ENCODE measurements around the gene MS4A18. TPM values are rescaled to one million over a fixed set of nuclear protein-coding genes. Genes with fewer than 3 reads are reported as not detected.

Gene MS4A18
- total and polyA plus RNA-seq, 10 of the 15 experiments (the other 5 are each of a cell fraction or from before 2014, with no cell fraction given): not detected

GRCh38 chr11:60771879-60772525, 47.5 kb downstream of the MS4A18 start (continued):
- no peak for TF ChIP-seq RUNX3 (IDR thresholded peaks at IDR 0.05; ENCODE audit: low read length)
- TF ChIP-seq YY1 (IDR thresholded peaks at IDR 0.05; ENCODE audit: low read depth, low read length): peak; percentile 69; the same call in 1 of the 2 replicates
- no peak for TF ChIP-seq RFX5 (IDR thresholded peaks at IDR 0.05; ENCODE audit: low read depth, low read length)
- TF ChIP-seq NRF1 (conservative IDR thresholded peaks at IDR 0.05; ENCODE audit: low read depth, low read length): no peak
- TF ChIP-seq SPI1 (IDR thresholded peaks at IDR 0.05; ENCODE audit: borderline replicate concordance, insufficient read depth, low read depth, low read length): peak; percentile 23; the same call in 1 of the 2 replicates
- TF ChIP-seq SRF (IDR thresholded peaks at IDR 0.05; ENCODE audit: low read depth in 2 of 2, low read length in 2 of 2): no peak
- TF ChIP-seq ZNF384 (IDR thresholded peaks at IDR 0.05; ENCODE audit: borderline replicate concordance, low read depth, low read length): no peak
- no peak for TF ChIP-seq NFYA (IDR thresholded peaks at IDR 0.05; ENCODE audit: borderline replicate concordance, low read depth, low read length)
- TF ChIP-seq ATF7 (IDR thresholded peaks at IDR 0.05; ENCODE audit: low read depth): no peak
- TF ChIP-seq BMI1 (IDR thresholded peaks at IDR 0.05; ENCODE audit: borderline replicate concordance): no peak
- no peak for TF ChIP-seq BRCA1 (IDR thresholded peaks at IDR 0.05; ENCODE audit: low read depth, low read length)
- no peak for TF ChIP-seq RCOR1 (conservative IDR thresholded peaks at IDR 0.05; ENCODE audit: low read depth, low read length)
- TF ChIP-seq CUX1 (IDR thresholded peaks at IDR 0.05; ENCODE audit: insufficient replicate concordance, low read depth, low read length): no peak
- no peak for TF ChIP-seq ZNF217 (IDR thresholded peaks at IDR 0.05)
- no peak for TF ChIP-seq RBBP5 (conservative IDR thresholded peaks at IDR 0.05)
- 0 out of 2 replicates have a peak, but pooled peaks have one; percentile 15 for TF ChIP-seq PAX5 (IDR thresholded peaks at IDR 0.05; ENCODE audit: borderline replicate concordance, low read depth, low read length)
- no peak for TF ChIP-seq TBL1XR1 (IDR thresholded peaks at IDR 0.05; ENCODE audit: low read depth, low read length)
- TF ChIP-seq JUNB (IDR thresholded peaks at IDR 0.05): peak; percentile 37; the same call in 1 of the 2 replicates
- no peak for TF ChIP-seq CREB1 (IDR thresholded peaks at IDR 0.05; ENCODE audit: low read depth)
